HG03175 (cell line): ENCODE results near the gene DIAPH3.

ENCODE experiments used
- ATAC-seq: cut with Tn5 transposase; IDR thresholded peaks from one replicate; pipeline ENCODE4 v1.9.1; 2021; ENCODE audit warnings: mild to moderate bottlenecking, moderate library complexity; ENCODE audit not compliant: unreplicated experiment

DIAPH3 gene

DNA sequence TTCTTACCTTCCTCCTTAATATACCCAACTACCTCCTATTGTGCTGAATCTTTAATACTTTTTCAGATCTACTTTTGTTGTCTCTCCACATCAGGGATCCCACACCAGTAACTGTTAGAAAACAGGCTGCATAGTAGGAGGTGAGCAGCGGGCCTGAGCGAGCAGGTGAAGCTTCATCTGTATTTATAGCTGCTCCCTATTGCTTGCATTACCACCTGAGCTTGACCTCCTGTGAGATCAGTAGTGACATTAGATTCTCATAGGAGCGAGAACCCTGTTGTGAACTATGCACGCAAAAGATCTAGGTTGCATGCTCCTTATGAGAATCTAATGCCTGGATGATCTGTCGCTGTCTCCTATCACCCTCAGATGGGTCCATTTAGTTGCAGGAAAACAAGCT is 279.8 kb downstream of the DIAPH3 start:
- ATAC-seq = no peak

- no peak for ATAC-seq
Observed at GRCh38 chr13:59880468-59880867, 283.3 kb downstream of the DIAPH3 start.

DNA sequence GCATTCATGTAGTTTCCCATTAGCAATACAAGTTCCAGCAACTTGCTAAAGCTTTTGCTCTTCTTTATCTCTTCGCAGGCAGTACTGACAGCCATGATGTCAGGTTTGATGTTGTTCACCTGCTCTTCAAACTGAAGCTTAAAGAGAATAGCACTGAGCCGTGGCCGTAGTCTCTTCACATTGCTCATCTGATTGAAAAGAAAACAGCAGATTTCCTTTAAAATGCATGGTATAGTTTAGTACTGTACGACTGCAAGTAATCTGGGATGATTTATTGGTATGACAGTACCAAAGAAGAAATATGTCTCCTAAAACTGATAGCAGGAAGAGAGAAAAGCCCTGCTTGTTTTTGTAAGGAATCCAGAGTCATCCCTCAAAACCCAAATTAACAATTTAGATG is 284.4 kb downstream of the DIAPH3 start:
- ATAC-seq = no peak

- no peak for ATAC-seq
Observed at GRCh38 chr13:59877933-59878332, 285.8 kb downstream of the DIAPH3 start.

DNA sequence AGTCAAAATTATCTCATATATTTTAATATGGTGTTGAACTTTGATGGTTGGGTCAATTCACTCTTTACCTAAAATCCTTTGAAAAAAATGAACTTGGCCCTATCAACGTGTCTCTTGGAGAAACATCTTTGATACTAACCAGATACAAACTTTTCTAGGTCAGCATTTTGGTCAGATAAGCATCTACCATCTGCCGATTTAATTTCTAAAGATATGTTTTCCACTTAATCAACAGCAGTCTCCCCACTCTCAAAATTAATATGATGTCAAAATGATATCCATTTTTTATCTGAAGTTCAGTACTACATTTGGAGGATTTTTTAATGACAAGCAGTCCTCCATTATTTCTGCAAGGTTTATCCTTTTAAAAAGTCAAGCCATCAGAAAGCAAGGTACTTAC is 288.8 kb downstream of the DIAPH3 start:
- no peak for ATAC-seq

DNA sequence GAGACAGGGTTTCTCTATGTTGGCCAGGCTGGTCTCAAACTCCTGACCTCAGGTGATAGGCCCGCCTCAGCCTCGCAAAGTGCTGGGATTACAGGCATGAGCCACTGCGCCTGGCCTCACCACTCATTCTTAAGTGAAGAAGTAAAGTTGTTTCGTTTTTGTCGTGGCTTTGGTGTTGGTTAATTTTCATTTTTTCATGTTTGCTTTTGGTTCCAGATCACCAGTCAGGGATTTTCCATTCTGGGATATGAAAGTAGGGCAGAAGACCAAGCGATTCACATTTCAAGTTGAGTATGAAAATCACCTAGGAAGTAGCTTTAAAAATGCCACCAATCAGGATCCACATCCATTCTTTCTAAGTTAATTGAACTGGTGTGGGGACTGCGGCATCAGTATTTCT is 289.9 kb downstream of the DIAPH3 start:
- no peak for ATAC-seq

DNA sequence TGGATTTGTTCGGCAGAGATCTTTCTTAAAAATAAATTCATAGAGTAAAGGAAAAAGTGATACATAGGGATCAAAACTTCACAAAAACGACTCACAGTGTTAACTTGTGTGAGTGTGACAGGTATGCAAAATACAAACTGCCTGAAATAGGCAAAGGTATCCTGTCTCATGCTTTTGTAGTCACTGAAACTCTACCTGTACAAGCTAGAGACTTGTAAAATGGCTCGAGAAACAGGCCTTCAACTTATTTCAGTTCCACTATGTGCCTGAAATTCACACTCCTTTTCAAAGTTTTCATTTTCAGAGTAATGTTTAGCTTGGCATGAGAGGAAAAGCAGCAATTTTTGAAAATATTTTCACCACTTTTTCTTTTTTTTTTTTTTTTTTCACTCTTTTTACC is 290.4 kb downstream of the DIAPH3 start:
- ATAC-seq = no peak

GRCh38 chr13:59867867-59868266 is 295.9 kb downstream of the DIAPH3 start:
- no peak for ATAC-seq

- no peak for ATAC-seq
Observed at GRCh38 chr13:59865398-59865797, 298.3 kb downstream of the DIAPH3 start.

DNA sequence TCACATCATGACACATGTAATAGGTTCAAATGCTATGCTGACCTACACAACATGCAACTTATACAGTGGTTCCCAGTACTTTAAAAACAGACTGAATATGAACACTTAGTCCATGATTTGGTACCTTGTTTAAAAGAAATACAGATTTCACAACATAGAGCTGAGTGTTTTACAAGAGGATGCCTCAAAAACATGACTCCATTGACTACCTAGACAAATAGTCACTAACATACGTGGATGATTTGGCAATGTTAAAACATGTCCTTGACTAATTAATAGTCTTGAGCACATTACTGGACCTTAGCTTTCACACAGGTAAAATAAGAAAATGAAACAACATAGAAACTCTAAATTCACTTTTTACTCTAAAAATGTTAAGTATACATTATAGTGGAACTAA is 300.1 kb downstream of the DIAPH3 start:
- no peak for ATAC-seq

DNA sequence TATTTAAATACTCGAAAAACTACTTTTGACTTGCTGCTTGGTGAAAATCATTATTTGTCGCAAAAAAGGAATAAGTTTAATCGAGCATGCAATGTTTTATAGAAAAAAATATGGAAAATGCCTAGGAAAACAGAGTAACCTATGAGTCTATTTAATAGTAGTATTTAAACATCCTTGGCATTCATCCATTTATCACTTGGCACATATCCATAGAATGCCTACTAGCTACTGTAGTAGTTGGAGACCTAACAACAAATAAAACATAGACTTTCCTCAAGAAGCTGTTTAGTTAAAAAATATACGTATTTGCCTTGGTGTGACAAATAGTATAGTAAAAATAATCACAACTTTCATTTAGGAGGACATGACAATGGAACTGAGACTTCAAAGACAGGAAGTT is 302.1 kb downstream of the DIAPH3 start:
- no peak for ATAC-seq

DNA sequence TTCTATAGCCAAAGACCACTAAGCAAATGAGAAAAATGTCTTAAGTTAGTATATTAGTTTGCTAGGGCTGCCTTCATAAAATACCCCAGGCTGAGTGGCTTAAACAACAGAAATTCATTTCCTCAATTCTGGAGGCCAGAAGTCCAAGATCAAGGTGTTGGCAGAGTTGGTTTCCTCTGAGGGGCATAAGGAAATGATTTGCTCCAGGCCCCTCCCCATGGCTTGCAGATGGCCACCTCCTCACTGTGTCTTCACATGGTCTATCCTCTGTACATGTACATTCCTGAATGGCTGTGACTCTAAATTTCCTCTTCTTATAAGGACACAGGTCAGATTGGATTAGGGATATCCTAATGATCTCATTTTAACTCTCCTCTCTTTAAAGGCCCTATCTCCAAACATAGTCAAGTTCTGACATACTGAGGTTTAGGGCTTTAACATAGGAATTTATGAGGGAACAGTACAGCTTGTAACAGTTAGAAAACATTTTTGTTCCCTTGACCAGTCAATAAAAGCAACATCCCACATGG is 307.4 kb downstream of the DIAPH3 start:
- ATAC-seq = no peak

GRCh38 chr13:59846845-59847620 is 316.7 kb downstream of the DIAPH3 start:
- ATAC-seq = no peak

DNA sequence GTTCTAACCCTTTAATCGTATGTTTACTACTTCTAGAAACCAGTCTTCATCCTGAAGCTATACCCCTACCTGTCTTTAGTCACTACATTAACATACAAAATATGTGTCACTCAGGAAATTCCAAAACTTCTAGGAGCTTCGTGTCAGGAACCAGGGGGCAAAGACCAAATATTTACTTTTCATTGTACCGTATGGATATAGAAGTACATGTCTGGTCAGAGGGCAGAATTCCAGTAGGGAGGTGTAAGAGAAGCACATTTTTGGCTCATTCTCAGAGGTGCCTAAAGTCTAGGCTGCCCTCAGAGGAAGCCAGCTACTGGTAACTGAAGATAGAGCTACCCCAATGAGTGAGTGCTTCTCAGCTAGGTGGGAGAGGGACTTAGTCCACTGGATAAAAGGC is 320.7 kb downstream of the DIAPH3 start:
- no peak for ATAC-seq

DNA sequence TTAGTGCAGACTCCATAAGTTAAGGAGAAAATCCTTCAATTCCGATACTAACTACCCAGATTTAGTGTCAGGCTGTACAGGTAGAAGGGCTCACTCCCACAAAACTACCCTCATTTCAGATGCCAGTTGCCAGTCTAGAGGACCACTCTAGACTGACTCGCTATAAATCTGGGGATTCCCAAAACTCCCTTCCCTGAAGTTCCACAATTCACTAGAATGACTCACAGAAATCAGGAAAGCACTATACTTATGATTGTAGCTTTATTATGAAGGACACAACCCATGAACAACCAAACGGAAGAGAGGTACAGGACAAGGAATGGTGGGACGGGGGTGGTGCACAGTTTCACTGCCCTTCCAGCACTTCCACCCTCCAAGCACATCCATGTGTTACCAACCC is 321.2 kb downstream of the DIAPH3 start:
- ATAC-seq = no peak

DNA sequence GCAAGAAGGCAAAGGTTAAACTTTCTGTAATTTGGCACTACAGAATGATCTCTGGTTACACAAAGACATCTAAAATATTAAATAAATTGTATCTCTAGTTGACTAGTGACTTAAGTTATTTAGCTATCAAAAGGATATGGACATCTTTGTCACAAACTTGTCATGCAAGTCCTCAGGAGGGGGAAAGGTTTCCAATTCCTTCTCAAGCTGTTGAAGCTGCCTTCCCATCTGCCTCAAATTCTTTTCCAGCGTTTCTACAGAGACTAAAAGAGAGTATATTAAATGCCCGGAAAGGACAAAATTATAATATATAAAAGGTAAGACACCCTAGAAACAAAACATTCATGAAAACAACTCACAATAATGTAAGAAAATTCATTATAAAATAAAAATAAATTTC is 324.5 kb downstream of the DIAPH3 start:
- ATAC-seq = no peak

DNA sequence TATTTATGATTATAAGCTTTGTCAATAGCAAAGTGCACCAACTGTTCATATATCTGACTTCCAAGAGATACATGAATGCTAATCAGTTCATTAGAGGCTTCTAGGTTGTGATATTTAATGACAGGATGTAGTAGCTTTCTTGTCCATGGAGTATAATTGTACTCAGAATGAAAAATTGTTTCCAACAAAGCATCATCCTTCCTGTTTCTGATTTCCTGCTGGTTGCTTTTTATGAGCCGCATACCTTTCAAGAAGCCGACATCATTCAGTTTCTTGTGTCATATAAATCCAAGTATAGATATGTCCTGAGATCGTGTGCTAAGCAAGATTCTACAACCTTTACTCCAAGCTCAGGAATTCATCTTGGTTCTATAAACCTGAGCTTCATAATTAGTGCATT is 326.6 kb downstream of the DIAPH3 start:
- no peak for ATAC-seq

DNA sequence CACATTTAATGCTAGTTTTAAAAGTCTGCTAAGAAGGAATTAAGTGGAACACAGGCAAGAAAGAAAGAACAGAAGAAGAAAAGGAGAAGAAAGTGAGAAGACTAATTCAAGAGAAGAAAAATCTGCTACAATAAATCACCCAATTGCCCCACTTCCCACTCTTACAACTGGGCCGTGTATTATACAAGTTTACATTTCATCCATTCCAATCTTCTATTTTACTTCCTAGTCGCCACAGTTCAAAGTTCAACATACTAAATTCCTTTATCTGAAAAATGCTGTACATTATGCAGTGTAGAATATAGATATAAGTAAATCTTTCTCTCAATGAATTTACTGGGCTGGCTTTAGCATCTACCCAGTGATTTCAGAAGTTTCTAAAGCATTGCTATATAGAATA is 328.2 kb downstream of the DIAPH3 start:
- ATAC-seq = no peak

DNA sequence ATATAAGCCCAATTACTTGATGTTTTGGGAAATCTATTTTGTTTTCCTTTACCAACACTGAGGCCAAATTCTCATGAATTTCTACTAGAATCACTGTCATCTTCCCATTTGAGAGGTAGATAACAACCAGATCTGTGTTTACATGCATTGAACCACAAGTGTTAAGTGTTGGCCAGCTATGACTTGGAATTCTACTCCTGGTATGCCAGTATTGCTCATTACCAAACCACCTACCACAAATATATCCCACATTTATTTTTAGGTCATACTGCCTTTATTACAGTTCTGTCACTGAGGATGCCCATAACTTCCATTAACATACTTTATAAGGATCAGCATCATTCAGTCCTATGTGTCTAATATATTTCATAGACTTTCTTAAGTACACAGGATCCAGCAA is 328.9 kb downstream of the DIAPH3 start:
- ATAC-seq = no peak

GRCh38 chr13:59829690-59830089 is 334.0 kb downstream of the DIAPH3 start:
- no peak for ATAC-seq

DNA sequence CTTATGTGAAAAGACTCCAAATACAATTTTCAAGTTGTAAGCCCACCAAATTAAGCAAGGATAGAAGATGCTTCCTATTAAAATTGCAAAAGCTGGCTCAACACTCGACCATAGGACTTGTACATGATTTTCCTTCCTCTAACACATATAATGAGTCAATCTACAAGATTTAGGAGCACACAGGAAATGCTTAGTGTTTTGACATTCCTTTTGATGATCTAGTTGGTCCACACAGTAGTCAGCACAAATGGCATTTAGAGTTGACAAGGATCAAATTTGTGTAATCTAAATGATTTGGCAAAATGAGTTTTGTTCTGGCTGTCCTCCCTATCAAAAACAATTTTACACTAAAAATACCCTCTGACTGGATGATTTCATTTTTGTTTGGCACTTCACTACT is 340.2 kb downstream of the DIAPH3 start:
- no peak for ATAC-seq

GRCh38 chr13:59809564-59809963 is 354.2 kb downstream of the DIAPH3 start:
- no peak for ATAC-seq

DNA sequence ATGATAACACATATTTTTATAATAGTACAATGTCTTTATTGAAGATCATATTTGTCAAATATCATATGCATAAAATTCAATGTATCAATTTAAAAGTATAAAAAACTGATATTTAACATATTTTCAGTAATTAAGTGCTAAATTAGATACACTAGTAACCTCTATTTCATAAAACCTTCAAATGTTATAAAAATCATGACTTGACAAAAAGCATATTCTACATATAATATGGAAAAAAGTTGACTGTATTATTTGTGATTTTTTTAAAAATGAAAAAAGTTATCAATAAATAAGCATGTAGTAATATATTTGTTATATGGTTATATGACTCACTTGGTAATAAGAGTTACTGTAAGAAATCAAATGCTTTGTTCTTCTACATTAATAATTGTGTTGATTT is 356.9 kb downstream of the DIAPH3 start:
- ATAC-seq = no peak
